SIG-M5 (cell line): ENCODE measurements around the gene GPC2.
"Not testable (repeated sequence)": the region's sequence is repeated elsewhere in the genome, so short reads cannot be mapped to it uniquely, and the experiment has no call there.

Experiments used
- DNase-seq: peaks from one replicate; lab custom pipeline; 2025; lab: John Stamatoyannopoulos, UW

Gene GPC2

DNA sequence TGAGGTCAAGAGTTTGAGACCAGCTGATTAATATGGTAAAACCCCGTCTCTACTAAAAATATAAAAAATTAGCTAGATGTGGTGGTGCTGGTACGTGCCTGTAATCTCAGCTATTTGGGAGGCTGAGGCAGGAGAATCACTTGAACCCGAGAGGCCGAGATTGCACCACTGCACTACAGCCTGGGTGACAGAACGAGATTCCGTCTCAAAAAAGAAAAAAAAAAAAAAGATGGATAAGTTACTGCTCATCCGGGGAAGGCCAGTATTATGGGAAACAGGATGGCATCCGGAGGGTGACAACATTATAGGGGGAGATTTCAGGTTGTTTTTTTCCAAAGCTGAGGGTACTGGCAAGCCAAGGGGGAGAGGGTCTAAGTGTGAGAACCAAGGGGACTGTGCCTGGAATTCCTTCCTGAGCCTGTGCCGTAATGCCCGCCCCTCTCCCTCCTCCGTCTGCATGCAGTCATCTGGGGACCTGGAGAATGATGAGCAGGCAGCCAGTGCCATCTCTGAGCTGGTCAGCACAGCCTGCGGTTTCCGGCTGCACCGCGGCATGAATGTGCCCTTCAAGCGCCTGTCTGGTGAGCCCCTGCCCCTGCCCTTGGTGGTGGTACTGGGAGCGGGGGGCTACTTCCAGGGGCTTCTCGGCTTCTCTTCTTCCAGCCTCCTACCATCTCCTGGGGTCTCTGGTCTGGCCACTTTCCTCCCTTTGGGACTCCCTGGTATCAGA, 24.1 kb downstream of the GPC2 start:
- DNase-seq = no peak

DNA sequence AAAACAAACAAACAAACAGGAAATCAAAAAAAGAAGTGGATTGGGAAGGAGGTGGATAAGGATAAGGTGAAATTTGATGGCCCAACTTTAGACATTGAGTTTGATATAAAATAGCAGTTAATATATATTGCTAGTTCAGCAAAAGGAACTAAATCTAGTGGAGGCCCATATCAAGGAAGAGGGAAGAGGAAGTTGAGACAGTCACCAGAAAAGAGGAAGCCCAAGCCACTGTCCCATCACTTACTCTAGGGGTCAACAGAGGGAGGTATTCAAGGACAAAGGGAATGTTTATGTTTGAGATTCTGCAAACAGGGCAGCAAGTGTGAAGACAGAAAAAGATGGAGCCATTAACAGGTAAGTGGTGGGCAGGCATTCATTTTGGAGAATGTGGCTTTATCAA, 24.8 kb downstream of the GPC2 start:
- DNase-seq = peak; percentile 67

DNA sequence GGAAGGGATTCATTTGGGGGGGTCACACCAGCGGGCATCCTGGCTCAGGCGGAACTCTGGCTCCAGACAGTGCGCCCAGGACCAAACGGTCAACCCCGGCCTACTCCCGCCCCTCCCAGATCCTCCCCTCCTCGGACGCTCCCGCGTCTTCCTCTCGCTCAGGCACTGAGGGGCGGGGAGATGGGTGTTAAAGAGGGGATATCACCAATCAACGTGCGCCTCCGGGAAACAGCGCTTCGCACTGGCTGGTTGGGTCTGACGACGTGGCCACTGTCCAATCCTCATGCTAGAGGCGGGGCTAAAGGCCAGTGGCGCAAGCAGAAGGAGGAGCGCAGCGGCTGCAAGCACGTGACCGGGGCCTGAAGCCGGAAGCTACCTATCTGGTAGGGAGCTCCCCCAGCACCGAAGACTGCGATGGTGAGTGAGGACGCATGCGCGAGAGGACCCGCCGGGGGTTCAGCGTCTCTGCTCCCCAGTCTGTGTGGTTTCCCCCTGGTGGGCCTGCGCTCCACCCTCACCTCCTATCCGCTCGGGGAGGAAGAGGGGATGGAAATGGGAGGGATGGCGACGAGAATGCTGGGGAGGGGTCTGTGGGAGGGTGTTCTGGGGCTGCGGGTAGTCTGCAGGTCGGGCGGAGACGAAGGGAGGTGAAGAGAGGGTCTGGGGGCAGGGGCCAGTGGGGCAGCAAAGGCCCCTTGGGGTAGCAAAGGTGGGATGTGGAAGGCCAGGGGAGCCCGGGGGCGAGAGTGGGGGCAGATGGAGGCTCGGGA, 28.4 kb downstream of the GPC2 start, which contains the start of gene LAMTOR4:
LAMTOR4 (plus strand) TSS at position 360 of the 770 bp plus-strand sequence; CDS start at position 415, 55 bp downstream.
- peak; percentile 88 for DNase-seq

DNA sequence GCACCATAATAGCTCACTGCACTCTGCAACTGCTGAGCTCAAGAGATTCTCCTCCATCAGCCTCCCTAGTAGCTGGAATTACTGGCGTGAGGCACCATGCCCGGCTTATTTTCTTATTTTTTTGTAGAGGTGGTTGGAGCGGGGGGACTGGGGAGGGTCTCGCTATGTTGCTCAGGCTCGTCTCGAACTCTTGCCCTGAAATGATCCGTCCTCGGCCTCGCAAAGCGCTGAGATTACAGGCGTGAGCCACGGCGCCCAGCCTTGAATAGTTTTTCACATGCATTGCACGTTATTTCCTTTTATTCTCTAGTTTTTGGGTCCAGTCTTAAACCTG, 29.0 kb downstream of the GPC2 start:
- DNase-seq = no peak

DNA sequence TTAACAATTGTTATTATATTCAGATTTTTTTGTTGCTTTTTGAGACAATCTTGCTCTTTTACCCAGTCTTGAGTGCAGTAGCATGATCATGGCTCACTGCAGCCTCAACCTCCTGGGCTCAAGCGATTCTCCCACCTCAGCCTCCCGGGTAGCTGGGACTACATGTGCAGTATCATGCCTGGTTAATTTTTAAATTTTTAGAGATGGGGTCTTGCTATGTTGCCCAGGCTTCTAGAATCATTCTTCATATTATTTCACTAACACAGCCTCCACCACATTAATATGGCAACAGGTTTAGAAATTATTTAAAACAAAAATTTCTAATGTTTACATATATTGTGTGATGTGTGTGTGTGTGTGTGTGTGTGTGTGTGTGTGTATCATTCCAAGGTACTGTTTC, 29.9 kb downstream of the GPC2 start:
- no peak for DNase-seq

DNA sequence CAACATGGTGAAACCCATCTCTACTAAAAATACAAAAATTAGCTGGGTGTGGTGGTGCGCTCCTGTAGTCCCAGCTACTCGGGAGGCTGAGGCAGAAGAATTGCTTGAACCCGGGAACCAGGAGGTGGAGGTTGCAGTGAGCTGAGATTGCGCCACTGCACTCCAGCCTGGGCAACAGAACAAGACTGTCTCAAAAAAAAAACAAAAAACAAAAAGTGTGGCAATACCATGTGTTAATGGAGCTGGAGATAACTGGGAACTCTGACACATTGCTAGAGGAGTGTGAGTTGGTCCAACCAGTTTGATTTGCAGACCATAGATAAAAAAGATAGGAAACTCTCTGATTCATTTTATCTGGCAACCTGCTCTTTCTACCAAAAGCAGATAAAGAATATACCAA, 30.8 kb downstream of the GPC2 start:
- not testable (repeated sequence) for DNase-seq

DNA sequence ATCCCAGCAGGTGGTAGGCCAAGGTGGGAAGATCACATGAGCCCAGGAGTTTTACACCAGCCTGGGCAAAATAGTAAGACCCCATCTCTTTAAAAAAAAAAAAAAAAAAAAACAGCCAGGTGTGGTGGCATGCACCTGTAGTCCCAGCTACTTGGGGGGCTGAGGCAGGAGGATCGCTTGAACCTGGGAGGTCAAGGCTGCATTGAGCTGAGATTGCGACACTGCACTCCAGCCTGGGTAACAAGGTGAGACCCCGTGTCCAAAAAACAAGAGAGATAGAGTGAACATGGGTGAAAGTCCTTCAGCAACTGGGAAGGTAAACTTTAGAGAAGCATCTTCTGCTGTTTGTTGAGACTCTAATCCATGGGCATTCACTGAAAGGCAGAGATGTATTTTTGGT, 34.7 kb downstream of the GPC2 start:
- no peak for DNase-seq

DNA sequence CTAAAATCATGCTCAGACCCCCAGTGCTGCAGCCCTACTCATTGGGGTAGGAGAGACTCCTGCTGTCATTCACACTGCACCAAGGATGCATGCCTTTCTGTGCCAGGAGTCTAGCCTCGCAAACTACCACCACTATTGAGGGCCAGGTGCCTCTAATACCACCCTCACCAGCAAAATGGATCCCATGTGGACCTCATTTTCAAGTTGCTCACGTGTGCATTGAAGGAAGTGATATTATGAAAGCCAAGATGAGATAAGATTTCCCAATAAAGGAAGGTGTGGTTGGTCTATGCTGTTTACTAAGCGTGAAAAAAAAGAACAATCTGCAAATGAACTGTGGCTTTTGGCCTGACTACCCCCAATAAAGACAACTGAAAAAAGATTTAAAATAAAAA, 35.6 kb downstream of the GPC2 start:
- no peak for DNase-seq

DNA sequence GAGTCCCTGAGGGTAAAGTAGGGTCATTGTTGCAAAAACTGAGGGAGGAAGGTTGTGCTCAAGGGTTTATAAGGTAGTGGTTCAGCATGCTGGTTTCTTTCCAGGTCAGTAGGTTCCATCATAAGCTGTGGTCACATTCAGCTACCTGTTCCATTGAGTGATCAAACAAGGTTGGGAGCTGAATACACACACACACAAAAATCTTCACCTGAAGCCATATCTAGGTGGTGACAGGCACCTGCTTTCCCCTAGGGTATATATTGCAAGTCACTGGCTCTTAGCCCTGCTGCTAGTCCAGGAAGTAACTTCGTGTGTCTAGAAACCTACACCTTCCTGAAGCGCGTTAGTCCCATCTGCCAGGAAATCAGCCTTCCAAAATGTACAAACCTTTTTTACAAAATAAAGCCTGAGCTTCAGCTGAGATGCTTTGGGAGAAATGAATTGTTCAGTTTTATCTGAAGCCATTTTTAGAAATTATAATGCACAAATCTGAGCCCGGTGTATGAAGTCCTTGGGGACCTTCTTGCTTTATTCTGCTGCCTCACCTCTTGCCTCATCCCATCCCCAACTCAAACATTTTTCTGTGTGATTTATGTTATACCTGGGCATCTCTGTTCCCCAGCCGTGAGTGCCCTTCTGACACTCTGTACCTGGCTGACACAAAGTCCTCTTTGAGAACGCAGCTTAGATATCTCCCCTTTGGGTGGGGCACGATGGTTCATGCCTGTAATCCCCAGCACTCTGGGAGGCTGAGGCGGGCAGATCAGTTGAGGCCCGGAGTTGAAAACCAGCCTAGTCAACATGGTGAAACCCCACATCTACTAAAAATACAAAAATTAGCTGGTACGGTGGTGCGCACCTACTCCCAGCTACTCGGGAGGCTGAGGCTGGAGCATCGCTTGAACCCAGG, 39.1 kb downstream of the GPC2 start:
- no peak for DNase-seq

DNA sequence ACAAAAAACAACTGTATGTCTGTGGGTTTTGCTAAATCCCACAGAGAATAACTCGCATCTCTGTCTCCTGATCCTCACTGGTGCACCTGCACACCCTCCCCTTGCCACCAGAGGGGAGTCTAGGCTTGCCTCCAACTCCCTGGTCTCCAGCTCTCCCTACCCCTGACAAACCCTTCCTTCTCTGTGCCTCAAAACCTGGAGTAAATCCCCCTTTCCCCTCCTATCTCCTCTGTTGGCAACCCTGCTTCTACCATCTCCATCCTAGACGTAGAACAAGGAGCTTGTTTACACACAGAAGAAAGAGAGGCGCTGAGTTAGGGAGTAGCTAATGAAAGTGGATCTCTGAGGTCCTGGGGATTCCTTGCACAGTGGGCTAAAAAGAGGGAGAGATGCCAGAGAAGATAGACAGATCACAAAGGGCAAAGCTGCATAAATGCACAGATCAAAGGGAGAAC, 44.5 kb downstream of the GPC2 start:
- no peak for DNase-seq

DNA sequence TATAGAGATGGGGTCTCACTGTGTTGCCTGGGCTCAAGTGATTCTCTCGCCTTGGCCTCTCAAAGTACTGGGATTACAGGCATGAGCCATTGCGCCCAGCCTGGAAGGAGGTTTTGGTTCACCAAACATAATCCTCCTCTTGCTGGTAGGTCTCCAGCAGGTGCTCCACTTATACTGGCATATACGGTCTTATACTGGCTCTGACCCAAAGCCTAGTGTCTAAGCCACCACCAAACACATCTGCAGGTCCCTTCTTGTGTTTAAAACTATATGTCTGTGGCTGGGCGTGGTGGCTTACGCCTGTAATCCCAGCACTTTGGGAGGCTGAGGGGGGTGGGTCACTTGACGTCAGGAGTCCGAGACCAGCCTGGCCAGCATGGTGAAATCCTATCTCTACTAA, 45.1 kb downstream of the GPC2 start:
- DNase-seq = no peak

DNA sequence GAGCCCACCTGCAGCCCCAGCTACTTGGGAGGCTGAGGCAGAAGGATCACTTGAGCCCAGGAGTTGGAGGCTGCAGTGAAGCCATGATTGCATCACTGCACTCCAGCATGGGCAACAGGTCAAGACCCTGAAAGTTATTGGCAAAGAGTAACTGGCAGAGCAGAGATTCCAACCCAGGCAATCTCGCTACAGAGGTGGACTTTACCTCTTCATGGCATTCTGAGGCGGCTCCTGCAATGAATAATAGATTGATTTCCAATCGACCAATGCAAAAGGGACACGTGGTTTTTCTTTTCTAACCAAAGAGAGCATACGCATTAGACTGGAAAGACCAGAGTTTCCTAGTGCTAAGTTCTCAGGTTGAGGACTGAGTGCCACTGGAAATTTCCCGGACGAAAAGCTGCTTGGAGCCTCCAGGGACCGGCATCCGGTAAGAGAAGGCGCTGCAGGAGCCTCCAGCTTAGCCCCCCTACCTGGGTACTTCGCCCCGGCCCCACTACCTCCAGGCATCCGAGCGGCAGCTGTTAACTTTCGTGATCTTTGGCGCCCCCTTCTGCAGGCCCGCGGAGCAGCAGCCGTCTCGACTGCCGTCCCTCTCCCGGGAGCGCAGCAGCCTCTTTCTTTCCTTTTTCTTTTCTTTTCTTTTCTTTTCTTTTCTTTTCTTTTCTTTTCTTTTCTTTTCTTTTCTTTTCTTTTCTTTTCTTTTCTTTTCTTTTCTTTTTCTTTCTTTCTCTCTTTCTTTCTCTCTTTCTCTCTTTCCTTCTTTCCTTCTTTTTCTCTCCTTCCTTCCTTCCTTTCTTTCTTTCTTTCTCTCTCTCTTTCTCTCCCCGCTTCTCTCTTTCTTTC, 46.4 kb downstream of the GPC2 start:
- DNase-seq = no peak

DNA sequence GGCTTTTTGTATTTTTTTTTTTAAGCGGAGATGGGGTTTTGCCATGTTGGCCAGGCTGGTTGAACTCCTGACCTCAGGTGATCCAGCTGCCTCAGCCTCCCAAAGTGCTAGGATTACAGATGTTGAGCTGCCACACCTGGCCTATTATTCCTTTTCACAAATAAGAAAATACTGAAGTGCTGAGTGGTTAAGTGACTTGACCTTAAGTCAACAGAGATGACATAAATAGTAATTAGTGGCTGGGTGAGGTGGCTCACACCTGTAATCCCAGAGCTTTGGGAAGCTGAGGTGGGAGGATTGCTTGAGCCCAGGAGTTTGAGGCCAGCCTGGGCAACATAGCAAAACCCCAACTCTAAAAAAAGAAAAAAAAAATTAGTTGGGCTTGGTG, 47.0 kb downstream of the GPC2 start:
- DNase-seq = not testable (repeated sequence)

DNA sequence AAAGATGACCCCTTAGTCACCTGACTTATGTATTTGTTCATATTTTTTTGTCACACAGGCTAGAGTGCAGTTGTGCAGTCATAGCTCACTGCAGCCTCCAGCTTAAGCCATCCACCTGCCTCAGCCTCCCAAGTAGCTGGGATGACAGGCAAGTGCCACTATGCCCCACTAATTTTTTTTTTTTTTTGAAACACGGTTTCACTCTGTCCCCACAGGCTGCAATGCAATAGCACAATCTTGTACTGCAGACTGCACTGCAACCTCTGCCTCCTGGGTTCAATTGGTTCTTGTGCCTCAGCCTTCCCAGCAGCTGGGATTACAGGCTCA, 48.6 kb downstream of the GPC2 start:
- no peak for DNase-seq

DNA sequence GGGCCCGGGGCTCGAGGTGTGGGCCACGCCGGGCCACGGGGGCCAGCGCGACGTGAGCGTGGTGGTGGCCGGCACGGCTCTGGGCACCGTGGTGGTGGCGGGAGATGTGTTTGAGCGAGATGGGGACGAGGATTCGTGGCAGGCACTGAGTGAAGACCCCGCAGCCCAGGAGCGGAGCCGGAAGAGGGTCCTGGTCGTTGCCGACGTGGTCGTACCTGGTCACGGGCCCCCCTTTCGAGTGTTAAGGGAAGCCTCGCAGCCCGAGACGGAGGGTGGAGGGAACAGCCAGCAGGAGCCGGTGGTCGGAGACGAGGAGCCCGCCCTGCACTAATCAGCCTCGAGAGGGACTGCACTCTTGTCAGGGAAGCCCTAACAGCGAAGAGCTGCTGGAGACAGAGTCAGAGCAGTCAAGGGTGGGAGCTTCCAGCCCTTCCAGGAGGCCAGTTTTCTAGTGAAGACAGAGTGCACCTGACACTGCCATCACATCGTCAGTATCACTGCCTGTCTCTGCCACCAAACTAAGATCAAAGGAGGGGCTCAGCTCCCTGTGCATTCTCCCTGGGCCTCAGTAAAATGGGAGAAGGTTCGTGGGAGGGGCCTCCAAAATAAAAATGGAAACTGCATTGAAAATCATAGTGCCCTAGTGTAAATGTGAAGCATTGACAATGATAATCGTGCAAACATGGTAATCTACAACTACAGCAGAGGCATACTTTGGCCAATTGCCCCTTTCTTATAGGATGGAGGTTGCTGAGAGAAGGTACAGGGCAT, 49.1 kb downstream of the GPC2 start:
- no peak for DNase-seq

DNA sequence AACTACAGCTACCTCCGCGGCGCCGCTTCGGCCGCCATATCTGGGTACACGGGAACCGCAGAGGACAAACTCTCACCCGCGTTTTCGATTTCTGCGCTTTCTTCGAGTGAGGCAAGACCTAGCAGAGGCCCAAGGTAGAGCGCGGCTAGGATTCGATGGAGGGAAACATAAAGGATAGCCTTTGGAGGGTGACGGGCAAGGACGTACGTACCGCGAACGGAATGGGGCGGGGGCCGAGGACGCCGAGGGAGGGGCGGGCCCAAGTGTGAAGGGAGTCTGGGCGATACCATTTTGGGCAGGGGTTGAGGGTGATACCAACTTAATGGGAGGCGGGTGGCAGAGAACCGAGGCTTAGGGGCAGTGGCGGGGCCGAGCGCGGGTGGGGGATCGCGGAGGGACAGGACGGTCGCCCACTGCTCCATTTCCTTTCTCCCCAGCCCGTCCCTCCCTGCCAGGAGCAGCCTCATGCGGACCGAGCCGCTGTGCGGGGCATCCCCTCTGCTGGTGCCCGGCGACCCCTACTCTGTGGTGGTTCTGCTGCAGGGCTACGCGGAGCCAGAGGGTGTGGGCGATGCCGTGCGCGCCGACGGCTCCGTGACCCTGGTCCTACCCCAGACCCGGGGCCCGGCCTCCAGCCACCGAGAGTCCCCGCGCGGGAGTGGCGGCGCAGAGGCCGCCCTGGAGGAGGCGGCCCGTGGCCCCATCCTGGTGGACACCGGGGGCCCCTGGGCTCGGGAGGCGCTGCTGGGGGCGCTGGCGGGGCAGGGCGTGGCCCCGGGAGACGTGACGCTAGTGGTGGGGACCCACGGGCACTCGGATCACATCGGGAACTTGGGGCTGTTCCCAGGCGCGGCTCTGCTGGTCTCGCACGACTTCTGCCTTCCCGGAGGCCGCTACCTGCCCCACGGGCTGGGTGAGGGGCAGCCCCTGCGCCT, 50.0 kb downstream of the GPC2 start, which contains the start of gene MBLAC1:
MBLAC1 (plus strand) TSS at position 37 of the 935 bp plus-strand sequence; CDS start at position 466, 429 bp downstream.
- peak; percentile 44 for DNase-seq

DNA sequence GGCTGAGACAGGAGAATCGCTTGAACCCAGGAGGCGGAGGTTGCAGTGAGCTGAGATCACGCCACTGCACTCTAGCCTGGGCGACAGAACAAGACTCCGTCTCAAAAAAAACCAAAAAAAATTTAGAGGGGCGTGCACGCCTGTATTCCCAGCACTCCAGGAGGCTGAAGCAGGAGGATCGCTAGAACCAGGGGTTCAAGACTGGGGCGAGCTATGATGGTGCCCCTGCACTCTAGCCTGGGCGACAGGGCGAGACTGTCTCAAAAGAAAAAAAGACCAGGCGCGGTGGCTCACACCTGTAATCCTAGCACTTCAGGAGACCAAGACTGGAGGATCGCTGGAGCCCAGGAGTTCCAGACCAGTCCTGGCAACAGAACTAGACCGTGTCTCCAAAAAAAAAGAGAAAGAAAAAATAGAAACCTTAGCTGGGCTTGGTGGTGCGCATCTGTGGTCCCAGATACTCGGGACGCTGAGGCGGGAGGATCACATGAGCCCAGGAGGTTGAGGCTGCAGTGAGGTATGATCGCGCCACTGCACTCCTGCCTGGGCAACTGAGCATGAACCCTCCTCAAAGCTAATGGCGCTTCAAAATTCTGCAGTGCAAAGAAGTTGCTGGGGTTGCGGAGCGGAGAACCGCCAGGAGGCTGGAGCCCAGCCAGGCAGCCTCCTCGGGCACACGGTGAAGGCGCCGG, 50.8 kb downstream of the GPC2 start:
- no peak for DNase-seq

DNA sequence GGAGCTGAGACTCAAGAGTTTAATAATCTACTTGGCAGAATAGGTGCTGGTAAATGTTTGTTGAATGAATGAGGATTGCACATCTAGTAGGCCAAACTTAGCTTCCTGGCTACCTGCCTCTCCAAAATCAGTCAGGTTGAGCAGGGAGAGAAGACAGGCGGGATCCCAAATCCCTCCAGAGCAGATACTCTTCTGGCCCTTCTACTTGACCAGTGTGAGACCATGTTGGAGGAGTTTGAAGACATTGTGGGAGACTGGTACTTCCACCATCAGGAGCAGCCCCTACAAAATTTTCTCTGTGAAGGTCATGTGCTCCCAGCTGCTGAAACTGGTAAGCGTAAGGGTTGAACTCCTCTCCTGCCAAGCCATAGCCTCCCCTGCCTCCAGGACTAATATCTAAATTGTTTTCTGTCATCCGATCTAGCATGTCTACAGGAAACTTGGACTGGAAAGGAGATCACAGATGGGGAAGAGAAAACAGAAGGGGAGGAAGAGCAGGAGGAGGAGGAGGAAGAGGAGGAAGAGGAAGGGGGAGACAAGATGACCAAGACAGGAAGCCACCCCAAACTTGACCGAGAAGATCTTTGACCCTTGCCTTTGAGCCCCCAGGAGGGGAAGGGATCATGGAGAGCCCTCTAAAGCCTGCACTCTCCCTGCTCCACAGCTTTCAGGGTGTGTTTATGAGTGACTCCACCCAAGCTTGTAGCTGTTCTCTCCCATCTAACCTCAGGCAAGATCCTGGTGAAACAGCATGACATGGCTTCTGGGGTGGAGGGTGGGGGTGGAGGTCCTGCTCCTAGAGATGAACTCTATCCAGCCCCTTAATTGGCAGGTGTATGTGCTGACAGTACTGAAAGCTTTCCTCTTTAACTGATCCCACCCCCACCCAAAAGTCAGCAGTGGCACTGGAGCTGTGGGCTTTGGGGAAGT, 52.6 kb downstream of the GPC2 start:
- no peak for DNase-seq
